Adrenal gland (tissue), 5 donors: Measurements from ENCODE around the gene KLK6.

ENCODE experiments used
- POLR2A ChIP-seq, 2 donors: fragments of 450-650 bp; IDR thresholded peaks; one replicate each; pipeline ENCODE4 v1.6.1; 2017; ENCODE audit warnings: antibody characterized with exemption in 2 of 2, mild to moderate bottlenecking in 2 of 2, moderate library complexity in 1 of 2
- TF ChIP-seq, protein P1 (sequence below), 6 experiments: fragments of 450-650 bp in 4 of 6; fragments of 200-600 bp in 2 of 6; sonication (generic) in 1 of 6; IDR thresholded peaks; 1 replicate in 5 of 6; 2 replicates in 1 of 6; pipeline versions ENCODE4 v1.5.1 to v1.8.0; 2016 to 2021; ENCODE audit warnings: antibody characterized with exemption in 6 of 6, mild to moderate bottlenecking in 2 of 6, moderate library complexity in 1 of 6
- donor health status: DM: no; HTN: no; CAD: no.

DNA sequence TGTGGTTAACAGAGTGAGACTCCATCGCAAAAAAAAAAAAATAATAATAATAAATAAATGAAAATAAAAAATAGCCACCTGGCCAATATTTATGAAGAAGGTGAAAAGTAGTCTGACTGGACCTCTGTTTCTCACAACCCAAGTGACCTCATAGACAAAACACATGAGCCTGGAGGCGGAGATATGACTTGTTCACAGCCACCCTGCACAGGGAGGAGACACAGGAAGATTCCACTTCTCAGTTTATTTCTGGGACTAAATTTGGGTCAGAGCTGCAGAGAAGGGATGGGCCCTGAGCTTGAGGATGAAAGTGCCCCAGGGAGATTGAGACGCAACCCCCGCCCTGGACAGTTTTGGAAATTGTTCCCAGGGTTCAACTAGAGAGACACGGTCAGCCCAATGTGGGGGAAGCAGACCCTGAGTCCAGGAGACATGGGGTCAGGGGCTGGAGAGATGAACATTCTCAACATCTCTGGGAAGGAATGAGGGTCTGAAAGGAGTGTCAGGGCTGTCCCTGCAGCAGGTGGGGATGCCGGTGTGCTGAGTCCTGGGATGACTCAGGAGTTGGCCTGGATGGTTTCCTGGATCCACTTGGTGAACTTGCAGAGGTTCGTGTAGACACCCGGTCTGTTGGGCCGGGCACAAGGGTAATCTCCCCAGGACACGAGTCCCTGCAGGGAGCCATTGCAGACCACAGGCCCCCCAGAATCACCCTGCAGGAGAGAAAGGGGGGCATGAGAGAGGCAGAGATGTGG lies 26.1 kb downstream of the KLK6 start:
- TF ChIP-seq, protein P1, sequence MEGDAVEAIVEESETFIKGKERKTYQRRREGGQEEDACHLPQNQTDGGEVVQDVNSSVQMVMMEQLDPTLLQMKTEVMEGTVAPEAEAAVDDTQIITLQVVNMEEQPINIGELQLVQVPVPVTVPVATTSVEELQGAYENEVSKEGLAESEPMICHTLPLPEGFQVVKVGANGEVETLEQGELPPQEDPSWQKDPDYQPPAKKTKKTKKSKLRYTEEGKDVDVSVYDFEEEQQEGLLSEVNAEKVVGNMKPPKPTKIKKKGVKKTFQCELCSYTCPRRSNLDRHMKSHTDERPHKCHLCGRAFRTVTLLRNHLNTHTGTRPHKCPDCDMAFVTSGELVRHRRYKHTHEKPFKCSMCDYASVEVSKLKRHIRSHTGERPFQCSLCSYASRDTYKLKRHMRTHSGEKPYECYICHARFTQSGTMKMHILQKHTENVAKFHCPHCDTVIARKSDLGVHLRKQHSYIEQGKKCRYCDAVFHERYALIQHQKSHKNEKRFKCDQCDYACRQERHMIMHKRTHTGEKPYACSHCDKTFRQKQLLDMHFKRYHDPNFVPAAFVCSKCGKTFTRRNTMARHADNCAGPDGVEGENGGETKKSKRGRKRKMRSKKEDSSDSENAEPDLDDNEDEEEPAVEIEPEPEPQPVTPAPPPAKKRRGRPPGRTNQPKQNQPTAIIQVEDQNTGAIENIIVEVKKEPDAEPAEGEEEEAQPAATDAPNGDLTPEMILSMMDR (IDR thresholded peaks at IDR 0.05): no peak
- TF ChIP-seq POLR2A (IDR thresholded peaks at IDR 0.05): no peak
